ENCODE results near the gene SIAH3.
"Not testable (repeated sequence)": the region's sequence is repeated elsewhere in the genome, so short reads cannot be mapped to it uniquely, and the experiment has no call there.

Gene SIAH3

GRCh38 chr13:45778882-45779281 is 72.7 kb downstream of the SIAH3 start:
- Histone ChIP-seq H3K4me3 (ENCODE audit: low read depth in 1 of 2, low read length in 2 of 2) (no peak overlapping the region), H3K4me1 (ENCODE audit: control insufficient read depth in 1 of 2, insufficient read depth in 2 of 2, low read length in 2 of 2) (peaks cover 0 to 12% of the 10 kb centered on the region in 2 donors), H3K27me3 (ENCODE audit: low read depth, low read length) (no peaks in the 10 kb centered on the region), H3K9me3 (ENCODE audit: control insufficient read depth in 1 of 2, low read length in 2 of 2) (no peaks in the 10 kb centered on the region), H3K36me3 (ENCODE audit: control insufficient read depth in 1 of 2, insufficient read depth in 2 of 2, low read length in 2 of 2) (no peaks in the 10 kb centered on the region), H3K27ac (ENCODE audit: low read length) (no peak overlapping the region)

- Histone ChIP-seq H3K9me3 (ENCODE audit: control insufficient read depth in 1 of 2, low read length in 2 of 2) (no peaks in the 10 kb centered on the region), H3K36me3 (ENCODE audit: control insufficient read depth in 1 of 2, insufficient read depth in 2 of 2, low read length in 2 of 2) (no peaks in the 10 kb centered on the region), H3K4me3 (ENCODE audit: low read depth in 1 of 2, low read length in 2 of 2) (no peak overlapping the region), H3K27me3 (ENCODE audit: low read depth, low read length) (no peaks in the 10 kb centered on the region), H3K4me1 (ENCODE audit: control insufficient read depth in 1 of 2, insufficient read depth in 2 of 2, low read length in 2 of 2) (peaks cover 0 to 7% of the 10 kb centered on the region in 2 donors), H3K27ac (ENCODE audit: low read length) (no peak overlapping the region)
Observed at GRCh38 chr13:45776748-45777147, 74.8 kb downstream of the SIAH3 start.

GRCh38 chr13:45775401-45775963 is 76.1 kb downstream of the SIAH3 start:
- Histone ChIP-seq H3K27me3 (ENCODE audit: low read depth, low read length) (no peaks in the 10 kb centered on the region), H3K4me3 (ENCODE audit: low read depth in 1 of 2, low read length in 2 of 2) (no peak overlapping the region), H3K9me3 (ENCODE audit: control insufficient read depth in 1 of 2, low read length in 2 of 2) (no peaks in the 10 kb centered on the region), H3K4me1 (ENCODE audit: control insufficient read depth in 1 of 2, insufficient read depth in 2 of 2, low read length in 2 of 2) (no peaks in the 10 kb centered on the region), H3K36me3 (ENCODE audit: control insufficient read depth in 1 of 2, insufficient read depth in 2 of 2, low read length in 2 of 2) (no peaks in the 10 kb centered on the region), H3K27ac (ENCODE audit: low read length) (no peak overlapping the region)

- no peak overlapping the region for H3K4me3 ChIP-seq (ENCODE audit: low read depth in 1 of 2, low read length in 2 of 2)
- peaks cover 0 to 2% of the 10 kb centered on the region in 2 donors for H3K4me1 ChIP-seq (ENCODE audit: control insufficient read depth in 1 of 2, insufficient read depth in 2 of 2, low read length in 2 of 2)
- H3K9me3 ChIP-seq (ENCODE audit: control insufficient read depth in 1 of 2, low read length in 2 of 2): no peaks in the 10 kb centered on the region
- H3K27me3 ChIP-seq (ENCODE audit: low read depth, low read length): no peaks in the 10 kb centered on the region
- H3K27ac ChIP-seq (ENCODE audit: low read length): no peak overlapping the region
- no peaks in the 10 kb centered on the region for H3K36me3 ChIP-seq (ENCODE audit: control insufficient read depth in 1 of 2, insufficient read depth in 2 of 2, low read length in 2 of 2)
Observed at GRCh38 chr13:45773944-45774343, 77.6 kb downstream of the SIAH3 start.

- H3K27ac ChIP-seq (ENCODE audit: low read length): no peak overlapping the region
- H3K4me1 ChIP-seq (ENCODE audit: control insufficient read depth in 1 of 2, insufficient read depth in 2 of 2, low read length in 2 of 2): peaks cover 0 to 9% of the 10 kb centered on the region in 2 donors
- no peaks in the 10 kb centered on the region for H3K27me3 ChIP-seq (ENCODE audit: low read depth, low read length)
- H3K36me3 ChIP-seq (ENCODE audit: control insufficient read depth in 1 of 2, insufficient read depth in 2 of 2, low read length in 2 of 2): no peaks in the 10 kb centered on the region
- no peaks in the 10 kb centered on the region for H3K9me3 ChIP-seq (ENCODE audit: control insufficient read depth in 1 of 2, low read length in 2 of 2)
- H3K4me3 ChIP-seq (ENCODE audit: low read depth in 1 of 2, low read length in 2 of 2): no peak overlapping the region
Observed at GRCh38 chr13:45773236-45773635, 78.3 kb downstream of the SIAH3 start.

- no peaks in the 10 kb centered on the region for H3K36me3 ChIP-seq (ENCODE audit: control insufficient read depth in 1 of 2, insufficient read depth in 2 of 2, low read length in 2 of 2)
- H3K9me3 ChIP-seq (ENCODE audit: control insufficient read depth in 1 of 2, low read length in 2 of 2): no peaks in the 10 kb centered on the region
- H3K4me3 ChIP-seq (ENCODE audit: low read depth in 1 of 2, low read length in 2 of 2): no peak overlapping the region
- H3K27me3 ChIP-seq (ENCODE audit: low read depth, low read length): no peaks in the 10 kb centered on the region
- H3K4me1 ChIP-seq (ENCODE audit: control insufficient read depth in 1 of 2, insufficient read depth in 2 of 2, low read length in 2 of 2): peaks cover 0 to 12% of the 10 kb centered on the region in 2 donors
- H3K27ac ChIP-seq (ENCODE audit: low read length): no peak overlapping the region
Observed at GRCh38 chr13:45770886-45771285, 80.7 kb downstream of the SIAH3 start.

- Histone ChIP-seq H3K9me3 (ENCODE audit: control insufficient read depth in 1 of 2, low read length in 2 of 2) (no peaks in the 10 kb centered on the region), H3K4me1 (ENCODE audit: control insufficient read depth in 1 of 2, insufficient read depth in 2 of 2, low read length in 2 of 2) (peaks cover 0 to 12% of the 10 kb centered on the region in 2 donors), H3K4me3 (ENCODE audit: low read depth in 1 of 2, low read length in 2 of 2) (no peak overlapping the region), H3K27me3 (ENCODE audit: low read depth, low read length) (no peaks in the 10 kb centered on the region), H3K36me3 (ENCODE audit: control insufficient read depth in 1 of 2, insufficient read depth in 2 of 2, low read length in 2 of 2) (no peaks in the 10 kb centered on the region), H3K27ac (ENCODE audit: low read length) (no peak overlapping the region)
Observed at GRCh38 chr13:45768656-45769479, 82.7 kb downstream of the SIAH3 start.

- H3K4me3 ChIP-seq (ENCODE audit: low read depth in 1 of 2, low read length in 2 of 2): no peak overlapping the region
- H3K27ac ChIP-seq (ENCODE audit: low read length): no peak overlapping the region
- no peaks in the 10 kb centered on the region for H3K36me3 ChIP-seq (ENCODE audit: control insufficient read depth in 1 of 2, insufficient read depth in 2 of 2, low read length in 2 of 2)
- H3K4me1 ChIP-seq (ENCODE audit: control insufficient read depth in 1 of 2, insufficient read depth in 2 of 2, low read length in 2 of 2): peaks cover 0 to 12% of the 10 kb centered on the region in 2 donors
- H3K9me3 ChIP-seq (ENCODE audit: control insufficient read depth in 1 of 2, low read length in 2 of 2): no peaks in the 10 kb centered on the region
- no peaks in the 10 kb centered on the region for H3K27me3 ChIP-seq (ENCODE audit: low read depth, low read length)
Observed at GRCh38 chr13:45765464-45765863, 86.1 kb downstream of the SIAH3 start.

- Histone ChIP-seq H3K4me1 (ENCODE audit: control insufficient read depth in 1 of 2, insufficient read depth in 2 of 2, low read length in 2 of 2) (peaks cover 0 to 5% of the 10 kb centered on the region in 2 donors), H3K36me3 (ENCODE audit: control insufficient read depth in 1 of 2, insufficient read depth in 2 of 2, low read length in 2 of 2) (no peaks in the 10 kb centered on the region), H3K27ac (ENCODE audit: low read length) (no peak overlapping the region), H3K27me3 (ENCODE audit: low read depth, low read length) (no peaks in the 10 kb centered on the region), H3K9me3 (ENCODE audit: control insufficient read depth in 1 of 2, low read length in 2 of 2) (peaks cover 0 to 1% of the 10 kb centered on the region in 2 donors), H3K4me3 (ENCODE audit: low read depth in 1 of 2, low read length in 2 of 2) (no peak overlapping the region)
Observed at GRCh38 chr13:45763419-45763818, 88.1 kb downstream of the SIAH3 start.

GRCh38 chr13:45757589-45757988 is 94.0 kb downstream of the SIAH3 start:
- H3K4me1 ChIP-seq (ENCODE audit: control insufficient read depth in 1 of 2, insufficient read depth in 2 of 2, low read length in 2 of 2); H3K4me3 ChIP-seq (ENCODE audit: low read depth in 1 of 2, low read length in 2 of 2); H3K36me3 ChIP-seq (ENCODE audit: control insufficient read depth in 1 of 2, insufficient read depth in 2 of 2, low read length in 2 of 2); H3K27me3 ChIP-seq (ENCODE audit: low read depth, low read length); H3K27ac ChIP-seq (ENCODE audit: low read length): not testable (repeated sequence)
- peaks cover 0 to 10% of the 10 kb centered on the region in 2 donors for H3K9me3 ChIP-seq (ENCODE audit: control insufficient read depth in 1 of 2, low read length in 2 of 2)

- H3K36me3 ChIP-seq (ENCODE audit: control insufficient read depth in 1 of 2, insufficient read depth in 2 of 2, low read length in 2 of 2); H3K27ac ChIP-seq (ENCODE audit: low read length); H3K4me3 ChIP-seq (ENCODE audit: low read depth in 1 of 2, low read length in 2 of 2); H3K4me1 ChIP-seq (ENCODE audit: control insufficient read depth in 1 of 2, insufficient read depth in 2 of 2, low read length in 2 of 2); H3K27me3 ChIP-seq (ENCODE audit: low read depth, low read length): not testable (repeated sequence)
- peaks cover 0 to 10% of the 10 kb centered on the region in 2 donors for H3K9me3 ChIP-seq (ENCODE audit: control insufficient read depth in 1 of 2, low read length in 2 of 2)
Observed at GRCh38 chr13:45756498-45756897, 95.1 kb downstream of the SIAH3 start.

Data from muscle layer of duodenum (tissue), 2 donors.